ENCODE results near the gene BLM. TPM values are rescaled to one million over a fixed set of nuclear protein-coding genes. Genes with fewer than 3 reads are reported as not detected.

BLM gene
- total RNA-seq, 1 experiment from 2014 or later: 40.0 TPM

DNA sequence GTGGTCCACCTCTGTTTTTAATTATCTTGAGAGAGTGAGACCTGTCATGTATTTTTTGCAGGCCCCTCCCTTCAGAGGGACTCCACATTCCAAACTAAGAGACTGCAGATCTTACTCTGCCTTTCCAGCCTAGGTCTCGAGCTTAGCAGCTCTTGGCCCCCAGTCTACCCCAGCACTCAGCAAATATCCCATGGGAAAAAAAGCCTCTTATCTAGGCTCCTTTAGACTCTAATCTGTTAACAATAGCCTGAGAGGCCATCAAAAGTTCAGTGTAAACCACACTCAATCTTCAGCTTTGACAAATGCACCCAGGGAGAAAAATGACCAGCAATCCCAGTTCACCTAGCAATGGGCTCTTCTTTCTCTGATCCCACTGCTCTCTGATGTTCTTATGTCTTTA is 8.6 kb upstream of the BLM start:
- Histone ChIP-seq H3K4me3 (ENCODE audit: low read depth, low read length, poor library complexity, severe bottlenecking) (no peak overlapping the region), H3K9me3 (ENCODE audit: low read depth, low read length, poor library complexity, severe bottlenecking) (no peaks in the 10 kb centered on the region), H3K27ac (ENCODE audit: low read depth, low read length, poor library complexity, severe bottlenecking) (no peak overlapping the region), H3K4me1 (ENCODE audit: insufficient read depth, low read length, poor library complexity, severe bottlenecking) (peaks cover 20% of the 10 kb centered on the region), H3K36me3 (ENCODE audit: insufficient read depth, low read length, poor library complexity, severe bottlenecking) (no peaks in the 10 kb centered on the region), H3K27me3 (replicated peaks; ENCODE audit: insufficient read depth, low read depth, low read length, poor library complexity) (no peaks in the 10 kb centered on the region)
- POLR2A ChIA-PET (ENCODE audit: low non-redundant PET): no interaction called here
- BruUV-seq (replicated peaks): no TSS peak
- DNase-seq (ENCODE audit: low spot score): no peak
- intact Hi-C loops (cut with micrococcal nuclease; ENCODE audit: unreplicated experiment): loop anchor here (5.0 kb wide), 1 partner anchor 179 kb away; no protein-coding TSS in a partner anchor
- CTCF ChIA-PET: no interaction called here
- no peak for TF ChIP-seq EZH2 (IDR thresholded peaks at IDR 0.05; ENCODE audit: borderline replicate concordance, low read depth, low read length, poor library complexity, severe bottlenecking)
- TF ChIP-seq, protein P1, sequence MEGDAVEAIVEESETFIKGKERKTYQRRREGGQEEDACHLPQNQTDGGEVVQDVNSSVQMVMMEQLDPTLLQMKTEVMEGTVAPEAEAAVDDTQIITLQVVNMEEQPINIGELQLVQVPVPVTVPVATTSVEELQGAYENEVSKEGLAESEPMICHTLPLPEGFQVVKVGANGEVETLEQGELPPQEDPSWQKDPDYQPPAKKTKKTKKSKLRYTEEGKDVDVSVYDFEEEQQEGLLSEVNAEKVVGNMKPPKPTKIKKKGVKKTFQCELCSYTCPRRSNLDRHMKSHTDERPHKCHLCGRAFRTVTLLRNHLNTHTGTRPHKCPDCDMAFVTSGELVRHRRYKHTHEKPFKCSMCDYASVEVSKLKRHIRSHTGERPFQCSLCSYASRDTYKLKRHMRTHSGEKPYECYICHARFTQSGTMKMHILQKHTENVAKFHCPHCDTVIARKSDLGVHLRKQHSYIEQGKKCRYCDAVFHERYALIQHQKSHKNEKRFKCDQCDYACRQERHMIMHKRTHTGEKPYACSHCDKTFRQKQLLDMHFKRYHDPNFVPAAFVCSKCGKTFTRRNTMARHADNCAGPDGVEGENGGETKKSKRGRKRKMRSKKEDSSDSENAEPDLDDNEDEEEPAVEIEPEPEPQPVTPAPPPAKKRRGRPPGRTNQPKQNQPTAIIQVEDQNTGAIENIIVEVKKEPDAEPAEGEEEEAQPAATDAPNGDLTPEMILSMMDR (conservative IDR thresholded peaks at IDR 0.05; ENCODE audit: low read depth, low read length): no peak

DNA sequence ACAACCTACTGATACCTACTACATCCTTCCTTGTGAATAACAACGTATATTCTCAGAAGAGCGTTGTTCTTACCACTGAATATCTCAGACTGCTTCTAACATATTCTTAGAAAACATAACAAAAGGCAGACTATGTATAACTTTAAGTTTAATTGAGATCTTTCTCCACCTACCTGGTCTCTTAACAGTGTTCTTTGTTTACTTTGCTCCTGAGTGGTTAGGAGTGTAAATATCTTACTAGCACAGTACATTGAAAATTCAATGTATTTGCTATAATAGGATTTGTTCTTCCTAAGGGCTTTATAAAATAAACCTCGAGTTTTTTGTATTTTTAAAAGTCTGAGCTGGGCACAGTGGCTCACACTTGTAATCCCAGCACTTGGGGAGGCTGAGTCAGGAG is 7.9 kb upstream of the BLM start:
- Histone ChIP-seq H3K4me1 (ENCODE audit: insufficient read depth, low read length, poor library complexity, severe bottlenecking) (peaks cover 20% of the 10 kb centered on the region), H3K9me3 (ENCODE audit: low read depth, low read length, poor library complexity, severe bottlenecking) (no peaks in the 10 kb centered on the region), H3K27ac (ENCODE audit: low read depth, low read length, poor library complexity, severe bottlenecking) (no peak overlapping the region), H3K4me3 (ENCODE audit: low read depth, low read length, poor library complexity, severe bottlenecking) (no peak overlapping the region), H3K27me3 (replicated peaks; ENCODE audit: insufficient read depth, low read depth, low read length, poor library complexity) (no peaks in the 10 kb centered on the region), H3K36me3 (ENCODE audit: insufficient read depth, low read length, poor library complexity, severe bottlenecking) (no peaks in the 10 kb centered on the region)
- intact Hi-C loops (cut with micrococcal nuclease; ENCODE audit: unreplicated experiment): loop anchor here (5.0 kb wide), 1 partner anchor 178 kb away; no protein-coding TSS in a partner anchor
- BruUV-seq (replicated peaks): no TSS peak
- ChIA-PET POLR2A (ENCODE audit: low non-redundant PET) (no interaction called here), CTCF (no interaction called here)
- TF ChIP-seq, protein P1 (conservative IDR thresholded peaks at IDR 0.05; ENCODE audit: low read depth, low read length): no peak
- TF ChIP-seq EZH2 (IDR thresholded peaks at IDR 0.05; ENCODE audit: borderline replicate concordance, low read depth, low read length, poor library complexity, severe bottlenecking): no peak
- no peak for DNase-seq (ENCODE audit: low spot score)

DNA sequence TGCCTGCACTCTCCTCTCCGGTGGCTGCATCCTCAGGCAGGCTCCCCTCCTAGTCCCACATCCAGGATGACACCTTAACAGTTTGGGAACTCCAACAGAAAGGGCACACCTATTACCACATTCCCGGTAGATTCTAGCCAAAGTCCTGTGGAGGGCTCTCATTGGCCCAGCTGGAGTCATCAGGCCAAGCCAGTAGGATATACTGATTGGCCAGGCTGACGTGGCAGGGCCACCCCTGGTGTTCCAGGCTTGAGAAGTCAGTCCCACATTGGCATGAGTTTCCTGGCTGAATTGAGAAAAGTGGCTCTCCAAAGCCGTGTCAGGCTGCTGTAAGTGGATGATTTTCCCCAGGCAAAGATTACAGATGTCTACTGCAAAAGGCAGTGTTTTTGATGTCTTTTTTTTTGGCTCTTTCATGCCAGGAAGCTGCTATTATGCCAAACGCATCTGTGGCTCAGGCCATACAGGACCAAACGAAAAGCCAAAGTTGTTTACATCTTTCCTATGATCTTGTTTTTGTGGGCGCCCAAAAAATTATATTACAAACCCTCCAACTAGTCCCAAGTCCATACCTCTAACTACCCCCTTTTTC is 6.6 kb upstream of the BLM start:
- DNase-seq (ENCODE audit: low spot score): no peak
- POLR2A ChIA-PET (ENCODE audit: low non-redundant PET): no interaction called here
- no peaks in the 10 kb centered on the region for H3K36me3 ChIP-seq (ENCODE audit: insufficient read depth, low read length, poor library complexity, severe bottlenecking)
- TF ChIP-seq EZH2 (IDR thresholded peaks at IDR 0.05; ENCODE audit: borderline replicate concordance, low read depth, low read length, poor library complexity, severe bottlenecking): no peak
- BruUV-seq (replicated peaks): no TSS peak
- CTCF ChIA-PET: no interaction called here
- no peaks in the 10 kb centered on the region for H3K9me3 ChIP-seq (ENCODE audit: low read depth, low read length, poor library complexity, severe bottlenecking)
- no peaks in the 10 kb centered on the region for H3K27me3 ChIP-seq (replicated peaks; ENCODE audit: insufficient read depth, low read depth, low read length, poor library complexity)
- peaks cover 12% of the 10 kb centered on the region for H3K4me1 ChIP-seq (ENCODE audit: insufficient read depth, low read length, poor library complexity, severe bottlenecking)
- no peak overlapping the region for H3K4me3 ChIP-seq (ENCODE audit: low read depth, low read length, poor library complexity, severe bottlenecking)
- no peak overlapping the region for H3K27ac ChIP-seq (ENCODE audit: low read depth, low read length, poor library complexity, severe bottlenecking)
- intact Hi-C loops (cut with micrococcal nuclease; ENCODE audit: unreplicated experiment): no loop called here

DNA sequence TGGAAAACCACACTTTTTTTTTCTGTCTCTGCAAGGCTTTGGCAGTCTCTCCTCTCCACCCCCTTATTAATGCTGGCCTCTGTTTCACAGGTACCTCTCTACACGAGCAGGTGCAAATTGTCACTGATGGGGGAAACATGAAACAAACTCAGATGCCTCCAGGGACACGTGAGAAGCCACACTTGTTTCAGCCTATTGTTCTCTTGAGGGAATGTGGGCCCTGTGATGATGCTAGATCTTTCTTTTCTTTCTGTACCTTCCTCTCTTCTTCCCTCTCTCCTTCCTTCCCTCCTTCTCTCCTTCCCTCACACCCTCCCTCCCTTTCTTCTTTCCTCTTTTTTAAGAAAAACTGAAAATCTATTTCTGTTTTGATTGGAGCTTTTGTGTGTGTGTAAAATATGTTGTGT is 5.7 kb upstream of the BLM start:
- DNase-seq (ENCODE audit: low spot score): no peak
- H3K9me3 ChIP-seq (ENCODE audit: low read depth, low read length, poor library complexity, severe bottlenecking): no peaks in the 10 kb centered on the region
- intact Hi-C loops (cut with micrococcal nuclease; ENCODE audit: unreplicated experiment): no loop called here
- no peaks in the 10 kb centered on the region for H3K36me3 ChIP-seq (ENCODE audit: insufficient read depth, low read length, poor library complexity, severe bottlenecking)
- ChIA-PET POLR2A (ENCODE audit: low non-redundant PET) (no interaction called here), CTCF (no interaction called here)
- H3K4me3 ChIP-seq (ENCODE audit: low read depth, low read length, poor library complexity, severe bottlenecking): no peak overlapping the region
- BruUV-seq (replicated peaks): no TSS peak
- H3K27me3 ChIP-seq (replicated peaks; ENCODE audit: insufficient read depth, low read depth, low read length, poor library complexity): no peaks in the 10 kb centered on the region
- no peak for TF ChIP-seq EZH2 (IDR thresholded peaks at IDR 0.05; ENCODE audit: borderline replicate concordance, low read depth, low read length, poor library complexity, severe bottlenecking)
- TF ChIP-seq, protein P1 (conservative IDR thresholded peaks at IDR 0.05; ENCODE audit: low read depth, low read length): no peak
- H3K4me1 ChIP-seq (ENCODE audit: insufficient read depth, low read length, poor library complexity, severe bottlenecking): peaks cover 4% of the 10 kb centered on the region
- H3K27ac ChIP-seq (ENCODE audit: low read depth, low read length, poor library complexity, severe bottlenecking): no peak overlapping the region
